Measurements from ENCODE around the gene TAF11L2. TPM values are rescaled to one million over a fixed set of nuclear protein-coding genes. Genes with fewer than 3 reads are reported as not detected.

Gene TAF11L2
- total RNA-seq, 2 donors from 2014 or later, result not detected

Small RNA genes within 50 kb of the gene (small RNA-seq; reads per million reads assigned to genes)
- gene AC106774.3, result 0 reads per million in 2 donors

Other genes starting within 250 kb of the TAF11L2 start
- not detected for gene TAF11L3, start 20.1 kb downstream of the TAF11L2 start, total RNA-seq
- gene TAF11L4, start 23.6 kb downstream of the TAF11L2 start, total RNA-seq, result not detected
- not detected for gene TAF11L5, start 27.0 kb downstream of the TAF11L2 start, total RNA-seq
- gene TAF11L6, start 30.4 kb downstream of the TAF11L2 start, total RNA-seq, result not detected
- not detected for gene TAF11L7, start 87.5 kb downstream of the TAF11L2 start, total RNA-seq
- gene TAF11L8, start 92.7 kb downstream of the TAF11L2 start, total RNA-seq, result not detected
- not detected for gene TAF11L9, start 96.2 kb downstream of the TAF11L2 start, total RNA-seq
- gene TAF11L10, start 99.6 kb downstream of the TAF11L2 start, total RNA-seq, result not detected
- not detected for gene TAF11L11, start 106.0 kb downstream of the TAF11L2 start, total RNA-seq
- gene TAF11L12, start 112.2 kb downstream of the TAF11L2 start, total RNA-seq, result not detected
- gene TAF11L13, start 133.9 kb downstream of the TAF11L2 start, total RNA-seq, result not detected
- gene TAF11L14, start 136.2 kb downstream of the TAF11L2 start, total RNA-seq, result not detected

Data from prostate gland (tissue), 2 donors.